Stimulated activated memory B cell treated with anti-CD40 and anti-IgM and Interleukin-4, amounts not matched to agents 10 μg/mL and 1 μg/mL and 100 μg/mL, for 72 hours (primary cell): Measurements from ENCODE around the gene COG5.

Experiments
- ATAC-seq: fragments of 150-1000 bp; cut with Tn5 transposase; 2 replicates; pipeline ENCODE4 v1.10.0; 2021
- H3K27ac Mint-ChIP-seq: one replicate; pipeline ENCODE4 v1.8.0; 2022; ENCODE audit warnings: mild to moderate bottlenecking, mixed read lengths
- H3K27me3 Mint-ChIP-seq: one replicate; pipeline ENCODE4 v1.8.0; 2022; ENCODE audit warnings: mixed read lengths
- H3K36me3 Mint-ChIP-seq: one replicate; pipeline ENCODE4 v1.8.0; 2022; ENCODE audit warnings: mixed read lengths
- H3K4me1 Mint-ChIP-seq: one replicate; pipeline ENCODE4 v1.8.0; 2022; ENCODE audit warnings: mixed read lengths
- H3K4me3 Mint-ChIP-seq: one replicate; pipeline ENCODE4 v1.8.0; 2022; ENCODE audit warnings: mild to moderate bottlenecking, moderate library complexity, mixed read lengths
- H3K9me3 Mint-ChIP-seq: one replicate; pipeline ENCODE4 v1.8.0; 2022; ENCODE audit warnings: mixed read lengths

COG5 gene

DNA sequence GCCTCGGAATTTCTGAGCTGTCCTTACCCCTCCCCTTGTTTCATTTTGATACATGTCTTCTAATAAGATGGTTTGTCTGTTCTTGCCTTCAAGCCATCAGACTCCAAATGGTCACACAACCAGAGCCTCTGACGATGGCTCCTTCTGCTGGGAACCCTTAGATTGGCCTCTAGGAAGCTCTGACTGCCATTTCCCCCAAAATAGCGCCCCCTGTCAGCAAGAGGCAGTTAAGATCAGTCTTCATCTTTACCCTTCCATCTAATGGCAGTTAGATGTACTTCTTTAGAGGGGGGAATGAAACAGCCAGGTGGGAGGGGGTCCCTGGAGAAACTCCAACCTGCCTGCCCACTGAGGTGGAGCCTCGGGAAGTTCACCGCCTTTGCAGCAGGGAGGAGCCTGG, 179.7 kb downstream of the COG5 start:
- no peak overlapping the region for H3K4me3 Mint-ChIP-seq
- H3K9me3 Mint-ChIP-seq: no peaks in the 10 kb centered on the region
- H3K4me1 Mint-ChIP-seq: peaks cover 23% of the 10 kb centered on the region
- no peak for ATAC-seq
- no peaks in the 10 kb centered on the region for H3K27me3 Mint-ChIP-seq
- peaks cover 15% of the 10 kb centered on the region for H3K36me3 Mint-ChIP-seq
- H3K27ac Mint-ChIP-seq: no peak overlapping the region

DNA sequence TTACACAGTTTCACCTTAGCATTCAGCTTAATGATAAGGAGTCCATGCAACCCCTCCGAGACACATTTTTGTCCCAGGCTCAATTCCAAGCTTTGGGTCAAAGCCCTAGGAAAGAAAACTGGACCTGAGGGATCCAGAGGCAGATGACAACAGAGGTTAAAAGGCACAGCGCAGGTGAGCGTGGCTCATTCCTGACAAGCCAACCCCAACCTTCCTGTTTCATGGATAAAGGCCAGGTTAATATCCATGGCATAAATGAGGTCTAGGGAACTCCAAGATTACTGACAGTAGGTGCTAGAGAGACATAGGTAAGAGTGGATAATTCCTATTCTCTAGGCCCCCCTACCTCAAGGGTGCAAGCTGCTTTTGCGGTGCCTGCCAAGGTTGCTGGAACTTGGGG, 180.5 kb downstream of the COG5 start:
- Mint-ChIP-seq H3K36me3 (peaks cover 21% of the 10 kb centered on the region), H3K9me3 (no peaks in the 10 kb centered on the region), H3K27ac (no peak overlapping the region), H3K4me1 (peaks cover 23% of the 10 kb centered on the region), H3K4me3 (no peak overlapping the region), H3K27me3 (no peaks in the 10 kb centered on the region)
- ATAC-seq: no peak

DNA sequence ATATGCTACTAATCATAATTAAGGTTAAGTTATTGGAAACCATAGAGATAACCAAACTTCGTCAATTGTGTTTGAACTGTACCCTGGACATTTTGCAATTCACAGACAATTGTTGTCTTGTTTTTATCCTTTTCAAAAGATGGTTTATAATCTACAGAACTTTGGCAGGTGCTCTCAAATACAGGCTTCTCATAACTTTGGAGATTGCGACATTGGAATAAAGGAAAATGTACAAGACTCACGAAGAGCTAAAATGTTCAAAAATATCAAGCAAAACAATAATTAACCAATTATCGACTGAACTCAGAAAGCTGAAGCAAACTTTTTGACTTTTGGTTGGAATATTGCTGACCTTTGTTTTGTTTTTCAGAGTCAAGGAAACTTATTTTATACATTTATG, 182.3 kb downstream of the COG5 start:
- Mint-ChIP-seq H3K36me3 (peaks cover 26% of the 10 kb centered on the region), H3K27me3 (no peaks in the 10 kb centered on the region), H3K27ac (no peak overlapping the region), H3K4me3 (no peak overlapping the region), H3K9me3 (no peaks in the 10 kb centered on the region), H3K4me1 (peaks cover 8% of the 10 kb centered on the region)
- ATAC-seq: no peak

DNA sequence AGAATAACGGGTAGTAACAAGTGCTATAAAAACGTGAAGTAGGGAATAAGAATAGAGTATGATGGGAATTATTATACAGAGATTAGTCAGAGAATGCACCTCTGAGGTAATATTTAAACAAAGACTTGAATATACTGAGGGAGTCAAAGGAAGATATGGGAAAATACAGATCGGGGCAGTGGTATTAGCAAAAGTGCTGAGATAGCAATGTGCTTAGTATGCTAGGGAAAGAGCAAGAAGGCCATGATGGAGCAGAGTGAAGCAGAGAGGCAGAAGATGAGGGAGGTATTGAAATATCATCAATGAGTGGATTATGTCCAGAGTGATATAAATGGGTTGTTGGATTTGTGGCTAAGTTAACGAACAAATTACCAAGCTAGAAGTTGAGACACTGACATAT, 190.4 kb downstream of the COG5 start:
- peaks cover 32% of the 10 kb centered on the region for H3K36me3 Mint-ChIP-seq
- no peaks in the 10 kb centered on the region for H3K27me3 Mint-ChIP-seq
- no peaks in the 10 kb centered on the region for H3K4me1 Mint-ChIP-seq
- no peak overlapping the region for H3K27ac Mint-ChIP-seq
- no peak overlapping the region for H3K4me3 Mint-ChIP-seq
- H3K9me3 Mint-ChIP-seq: no peaks in the 10 kb centered on the region
- no peak for ATAC-seq

DNA sequence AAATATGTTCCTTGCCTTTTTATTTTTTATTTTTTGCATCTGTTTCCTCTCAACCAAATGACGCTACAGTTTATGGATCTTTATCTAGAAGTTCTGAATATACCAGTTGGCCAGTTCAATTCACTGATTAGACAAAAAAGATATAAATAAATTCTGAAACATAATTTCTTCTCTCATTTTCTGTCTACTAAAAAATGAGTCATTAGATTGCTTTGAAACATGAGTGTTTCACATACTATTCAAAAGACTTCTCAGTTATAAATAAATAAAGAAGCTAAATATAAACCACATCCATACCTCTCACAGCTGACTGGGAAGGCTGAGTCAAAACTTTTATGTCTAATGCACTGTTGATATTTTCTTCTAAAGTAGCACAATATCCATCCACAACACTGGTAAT, 191.4 kb downstream of the COG5 start:
- H3K27me3 Mint-ChIP-seq: no peaks in the 10 kb centered on the region
- no peaks in the 10 kb centered on the region for H3K9me3 Mint-ChIP-seq
- peaks cover 32% of the 10 kb centered on the region for H3K36me3 Mint-ChIP-seq
- H3K4me3 Mint-ChIP-seq: no peak overlapping the region
- ATAC-seq: no peak
- H3K27ac Mint-ChIP-seq: no peak overlapping the region
- H3K4me1 Mint-ChIP-seq: no peaks in the 10 kb centered on the region

DNA sequence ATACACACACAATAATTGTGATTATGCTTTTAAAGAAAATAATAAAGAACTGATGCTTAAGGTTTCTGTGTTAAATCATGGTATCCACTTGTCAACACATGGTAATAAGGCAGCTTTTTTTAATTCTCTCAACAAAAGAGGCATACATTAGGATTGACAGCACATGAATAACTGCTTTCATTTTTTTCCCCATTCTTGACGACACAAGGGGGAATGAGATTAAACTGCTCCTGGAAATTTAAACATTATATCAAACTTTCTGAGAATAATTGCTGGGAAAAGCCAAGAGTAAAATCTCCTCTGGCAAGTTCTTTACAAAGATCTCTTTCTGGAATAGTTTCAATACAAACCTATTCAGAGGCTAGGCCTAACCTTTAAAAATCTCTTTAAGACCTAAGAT, 192.9 kb downstream of the COG5 start:
- Mint-ChIP-seq H3K9me3 (no peaks in the 10 kb centered on the region), H3K36me3 (peaks cover 42% of the 10 kb centered on the region)
- no peak for ATAC-seq

DNA sequence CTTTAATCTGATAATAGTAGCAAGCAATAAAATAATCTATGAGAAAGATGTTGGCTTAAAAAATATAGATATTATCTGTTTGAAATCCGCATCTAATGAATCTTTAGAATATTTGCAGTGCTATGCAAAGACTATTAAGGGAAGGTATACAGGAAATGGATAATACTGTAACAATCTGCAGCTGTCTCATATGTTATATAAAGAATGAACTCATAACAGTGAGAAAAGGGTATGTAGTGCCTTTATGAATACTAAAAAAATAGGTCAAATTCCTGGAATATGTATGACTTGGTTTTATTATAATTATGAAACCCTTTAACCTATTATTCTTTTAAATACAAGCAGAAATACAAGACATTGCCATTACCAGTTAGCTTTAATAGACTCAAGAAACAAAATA, 198.9 kb downstream of the COG5 start:
- no peak for ATAC-seq
- Mint-ChIP-seq H3K27ac (no peak overlapping the region), H3K9me3 (peaks cover 5% of the 10 kb centered on the region), H3K36me3 (peaks cover 75% of the 10 kb centered on the region), H3K4me3 (no peak overlapping the region), H3K4me1 (no peaks in the 10 kb centered on the region), H3K27me3 (no peaks in the 10 kb centered on the region)

More for the DNA sequence above, 192.9 kb downstream of the COG5 start:
- H3K4me1 Mint-ChIP-seq: no peaks in the 10 kb centered on the region
- H3K27me3 Mint-ChIP-seq: no peaks in the 10 kb centered on the region
- H3K4me3 Mint-ChIP-seq: no peak overlapping the region
- no peak overlapping the region for H3K27ac Mint-ChIP-seq

DNA sequence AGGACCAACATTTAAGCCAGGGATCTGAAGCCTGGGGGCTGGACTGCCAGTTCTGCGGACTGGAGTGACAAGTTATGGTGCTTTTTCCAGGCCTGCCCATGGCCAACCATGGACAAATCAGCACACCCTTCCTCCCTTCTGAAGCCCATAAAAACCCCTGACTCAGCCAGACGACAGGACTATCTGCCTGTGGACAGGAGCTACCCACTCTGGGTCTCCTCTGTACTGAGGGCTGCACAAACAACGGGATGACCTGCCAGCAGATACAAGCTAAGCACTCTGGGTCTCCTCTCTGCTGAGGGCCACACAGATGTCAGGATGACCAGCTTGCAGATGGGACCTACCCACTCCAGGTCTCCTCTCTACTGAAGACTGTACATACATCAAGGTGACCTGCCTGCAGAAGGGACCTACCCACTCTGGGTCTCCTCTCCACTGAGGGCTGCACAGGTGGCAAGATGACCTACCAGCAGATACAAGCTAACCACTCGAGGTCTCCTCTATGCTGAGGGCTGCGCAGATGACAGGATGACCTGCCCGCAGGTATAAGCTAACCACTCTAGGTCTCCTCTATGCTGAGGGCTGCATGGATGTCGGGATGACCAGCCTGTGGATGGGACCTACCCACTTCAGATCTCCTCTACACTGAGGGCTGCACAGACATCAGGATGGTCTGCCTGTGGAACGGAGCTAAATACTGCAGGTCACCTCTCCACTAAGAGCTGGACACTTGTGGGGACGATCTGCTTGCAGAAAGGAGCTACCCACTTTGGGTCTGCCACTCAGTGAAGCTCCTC, 204.0 kb downstream of the COG5 start:
- no peak overlapping the region for H3K27ac Mint-ChIP-seq
- peaks cover 67% of the 10 kb centered on the region for H3K36me3 Mint-ChIP-seq
- peaks cover 5% of the 10 kb centered on the region for H3K9me3 Mint-ChIP-seq
- H3K4me3 Mint-ChIP-seq: no peak overlapping the region
- no peaks in the 10 kb centered on the region for H3K27me3 Mint-ChIP-seq
- H3K4me1 Mint-ChIP-seq: no peaks in the 10 kb centered on the region
- no peak for ATAC-seq

DNA sequence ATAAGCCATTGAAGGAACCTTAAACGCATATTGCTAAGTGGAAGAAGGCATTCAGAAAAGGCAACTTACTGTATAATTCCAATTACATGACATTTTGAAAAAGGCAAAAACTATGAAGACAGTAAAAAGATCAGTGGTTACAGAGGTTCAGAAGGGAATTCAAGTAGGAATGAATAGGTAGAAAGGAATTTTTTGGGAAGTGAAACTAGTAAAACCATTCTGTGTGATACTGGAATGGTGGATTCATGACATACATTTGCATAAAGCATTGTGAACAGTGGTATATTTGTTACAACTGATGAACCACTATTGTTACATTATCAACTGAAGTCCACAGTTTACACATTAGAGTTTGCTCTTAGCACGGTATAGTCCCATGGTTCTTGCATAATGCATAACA, 208.1 kb downstream of the COG5 start:
- Mint-ChIP-seq H3K4me1 (no peaks in the 10 kb centered on the region), H3K27ac (no peak overlapping the region), H3K27me3 (no peaks in the 10 kb centered on the region), H3K36me3 (peaks cover 37% of the 10 kb centered on the region), H3K9me3 (peaks cover 4% of the 10 kb centered on the region), H3K4me3 (no peak overlapping the region)
- no peak for ATAC-seq

DNA sequence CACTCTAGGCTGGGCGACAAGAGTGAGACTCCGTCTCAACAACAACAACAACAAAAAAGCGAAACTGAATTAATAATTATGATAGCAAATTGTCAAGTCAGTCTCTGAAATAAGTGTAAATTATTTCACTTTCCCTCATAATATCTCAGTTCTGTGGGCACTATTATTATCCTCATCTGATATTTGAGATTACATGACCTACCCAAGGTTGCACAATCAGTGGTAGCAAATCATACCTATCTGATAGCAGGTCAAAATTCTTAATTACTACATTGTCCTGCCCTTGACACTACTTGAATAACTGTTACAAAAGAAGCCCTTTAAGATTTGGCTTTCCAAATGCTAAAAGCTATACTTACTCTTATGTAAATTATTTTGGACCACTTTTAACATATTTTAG, 209.1 kb downstream of the COG5 start:
- Mint-ChIP-seq H3K4me3 (no peak overlapping the region), H3K36me3 (peaks cover 35% of the 10 kb centered on the region), H3K27ac (no peak overlapping the region), H3K9me3 (no peaks in the 10 kb centered on the region), H3K4me1 (no peaks in the 10 kb centered on the region), H3K27me3 (no peaks in the 10 kb centered on the region)
- no peak for ATAC-seq

DNA sequence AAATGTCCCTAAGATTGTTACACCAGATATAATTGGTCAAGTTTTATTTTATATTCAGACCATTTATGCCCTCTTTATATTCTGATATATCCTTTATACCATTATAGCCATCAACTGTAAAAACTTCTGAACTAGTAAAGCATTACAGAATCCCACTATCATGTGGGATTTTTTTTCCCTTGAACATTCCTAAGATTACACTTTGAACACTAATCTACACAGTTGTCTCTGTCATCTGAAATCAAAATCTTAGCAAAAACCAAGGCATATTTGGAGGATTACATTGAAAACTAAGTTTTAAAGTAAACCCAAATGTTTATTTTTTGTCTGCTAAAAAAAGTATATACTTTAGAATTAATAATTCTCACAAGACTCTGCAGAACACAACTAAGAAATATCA, 210.0 kb downstream of the COG5 start:
- peaks cover 26% of the 10 kb centered on the region for H3K36me3 Mint-ChIP-seq
- H3K9me3 Mint-ChIP-seq: no peaks in the 10 kb centered on the region
- H3K4me3 Mint-ChIP-seq: no peak overlapping the region
- ATAC-seq: no peak
- no peak overlapping the region for H3K27ac Mint-ChIP-seq
- H3K27me3 Mint-ChIP-seq: no peaks in the 10 kb centered on the region
- no peaks in the 10 kb centered on the region for H3K4me1 Mint-ChIP-seq

DNA sequence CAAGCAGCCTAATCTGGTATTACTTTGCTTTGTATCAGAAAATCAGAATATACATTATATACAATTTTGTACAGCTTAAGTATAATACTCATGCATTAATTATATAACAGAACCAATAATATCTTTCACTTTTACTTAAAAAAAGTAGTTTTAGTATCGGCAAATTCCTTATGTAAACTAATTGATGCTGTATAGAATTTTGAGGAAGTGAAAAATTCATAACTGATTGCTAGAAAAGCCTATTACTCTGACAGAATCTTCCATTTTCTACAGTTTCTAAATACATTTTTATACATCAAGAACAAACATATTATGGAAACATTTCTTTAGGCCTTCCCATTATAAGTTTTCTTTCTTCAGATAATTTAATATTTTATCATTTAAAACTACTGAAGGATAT, 217.8 kb downstream of the COG5 start:
- Mint-ChIP-seq H3K36me3 (peaks cover 36% of the 10 kb centered on the region), H3K27me3 (no peaks in the 10 kb centered on the region), H3K4me1 (no peaks in the 10 kb centered on the region), H3K4me3 (no peak overlapping the region), H3K9me3 (peaks cover 5% of the 10 kb centered on the region), H3K27ac (no peak overlapping the region)
- no peak for ATAC-seq

DNA sequence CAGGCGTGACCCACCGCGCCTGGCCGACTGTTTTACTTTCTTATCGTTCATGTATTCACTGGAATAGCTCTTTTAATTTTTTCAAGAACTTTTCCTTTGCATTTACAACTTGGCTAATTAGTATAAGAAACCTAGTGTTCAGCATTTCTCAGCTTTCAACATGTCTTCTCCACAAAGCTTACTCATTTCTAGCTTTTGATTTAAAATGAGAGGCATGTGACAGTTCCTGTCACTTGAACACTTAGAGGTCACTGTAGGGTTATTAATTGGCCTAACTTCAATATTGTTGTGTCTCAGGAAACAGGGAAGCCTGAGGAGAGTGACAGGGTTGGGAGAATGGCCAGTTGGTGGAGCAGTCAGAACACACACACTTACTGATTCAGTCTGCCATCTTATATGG, 218.9 kb downstream of the COG5 start:
- Mint-ChIP-seq H3K27me3 (no peaks in the 10 kb centered on the region), H3K4me1 (peaks cover 10% of the 10 kb centered on the region), H3K36me3 (peaks cover 35% of the 10 kb centered on the region), H3K9me3 (peaks cover 5% of the 10 kb centered on the region), H3K4me3 (no peak overlapping the region), H3K27ac (no peak overlapping the region)
- ATAC-seq: no peak

DNA sequence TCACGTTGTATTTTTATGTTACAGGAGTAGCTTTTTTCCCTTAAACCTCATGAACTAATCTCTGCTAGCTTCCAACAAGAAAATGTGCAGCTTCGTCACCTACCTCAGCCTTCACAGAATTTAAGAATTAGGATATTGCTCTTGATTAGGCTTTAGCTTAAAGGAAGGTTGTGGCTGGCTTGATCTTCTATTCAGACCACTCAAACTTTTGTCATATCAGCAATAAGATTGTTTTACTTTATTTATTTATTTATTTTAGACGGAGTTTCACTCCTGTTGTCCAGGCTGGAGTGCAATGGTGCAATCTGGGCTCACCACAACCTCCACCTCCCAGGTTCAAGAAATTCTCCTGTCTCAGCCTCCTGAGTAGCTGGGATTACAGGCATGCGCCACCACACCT, 219.4 kb downstream of the COG5 start:
- Mint-ChIP-seq H3K4me3 (no peak overlapping the region), H3K27ac (no peak overlapping the region), H3K4me1 (peaks cover 14% of the 10 kb centered on the region), H3K9me3 (peaks cover 5% of the 10 kb centered on the region), H3K36me3 (peaks cover 38% of the 10 kb centered on the region), H3K27me3 (no peaks in the 10 kb centered on the region)
- no peak for ATAC-seq

DNA sequence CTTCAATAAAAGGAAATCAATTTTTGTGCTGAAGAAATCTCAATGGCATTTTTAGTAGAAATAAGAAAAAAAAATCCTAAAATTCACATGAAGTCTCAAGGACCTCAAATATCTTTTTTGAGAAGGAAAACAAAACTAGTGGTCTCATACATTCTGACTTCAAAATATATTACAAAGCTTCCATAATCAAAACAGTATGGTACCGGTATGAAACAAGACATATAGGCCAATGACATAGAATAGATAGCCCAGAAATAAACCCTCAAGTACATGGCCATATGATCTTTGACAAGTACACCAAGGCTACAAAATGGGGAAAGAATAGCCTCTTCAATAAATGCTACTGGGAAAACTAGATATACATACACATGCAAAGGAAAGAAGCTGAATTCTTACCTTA, 225.6 kb downstream of the COG5 start:
- Mint-ChIP-seq H3K27ac (no peak overlapping the region), H3K36me3 (peaks cover 61% of the 10 kb centered on the region), H3K4me1 (peaks cover 42% of the 10 kb centered on the region), H3K27me3 (no peaks in the 10 kb centered on the region), H3K9me3 (peaks cover 14% of the 10 kb centered on the region), H3K4me3 (no peak overlapping the region)
- no peak for ATAC-seq

DNA sequence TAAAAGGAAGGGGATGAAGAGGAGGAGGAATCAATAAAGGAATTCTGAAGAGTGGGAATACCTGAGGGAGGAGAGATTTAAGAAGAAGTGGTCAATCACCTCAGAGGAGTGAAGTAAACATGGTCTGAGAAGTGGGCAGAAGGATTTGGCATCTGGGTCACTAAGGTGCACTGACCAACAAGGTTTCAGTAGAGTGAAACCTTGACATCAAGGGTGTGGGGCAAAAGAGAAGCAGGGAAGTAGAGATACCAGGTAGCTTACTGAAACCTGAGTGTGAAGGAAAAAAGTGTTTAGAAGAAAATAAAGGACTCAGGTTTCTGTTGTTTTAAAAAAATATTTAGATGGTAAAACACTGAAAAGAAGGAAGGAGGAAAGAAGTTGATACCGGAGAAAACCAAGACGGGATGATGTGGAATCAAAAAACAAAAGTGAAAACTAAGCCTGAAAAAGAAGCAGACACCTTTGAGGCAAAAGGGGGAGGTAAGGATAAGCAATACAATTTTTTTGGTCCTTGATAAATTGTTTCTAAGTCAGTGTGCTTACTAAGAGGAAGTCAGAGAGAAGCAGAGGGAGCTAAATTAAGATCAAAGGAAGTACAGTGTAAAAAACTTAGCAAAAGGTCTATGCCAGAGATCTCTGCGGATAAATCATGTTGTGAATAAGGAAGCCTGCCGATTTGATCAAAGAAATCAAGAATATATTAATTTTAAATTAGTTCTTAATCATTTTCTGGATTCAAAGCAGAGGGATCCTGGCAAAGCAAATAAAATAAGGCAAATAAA, 231.0 kb downstream of the COG5 start:
- Mint-ChIP-seq H3K4me1 (peaks cover 47% of the 10 kb centered on the region), H3K27ac (peak overlapping the region; percentile 62), H3K36me3 (peaks cover 30% of the 10 kb centered on the region), H3K27me3 (no peaks in the 10 kb centered on the region), H3K4me3 (peak overlapping the region; percentile 39), H3K9me3 (peaks cover 5% of the 10 kb centered on the region)
- ATAC-seq: no peak
